Endodermal cell (in vitro differentiated cells): ENCODE measurements around the gene CRYBA4. TPM values are rescaled to one million over a fixed set of nuclear protein-coding genes. Genes with fewer than 3 reads are reported as not detected.
A peak's percentile ranks its signal among the peaks of the same experiment; 100 is the strongest.

Source experiments
- DNase-seq: peaks from one replicate; pipeline ENCODE4 v3.0.0-alpha.2; 2017
- H3K27ac ChIP-seq: 2 replicates; pipeline ENCODE4 v1.5.1; 2013; ENCODE audit warnings: mild to moderate bottlenecking, low read depth, low read length, moderate library complexity
- H3K27me3 ChIP-seq: 2 replicates; pipeline ENCODE4 v1.6.1; 2013; ENCODE audit warnings: mild to moderate bottlenecking, low read length, moderate library complexity; ENCODE audit not compliant: insufficient read depth, control insufficient read depth, poor library complexity, severe bottlenecking
- H3K36me3 ChIP-seq: 2 replicates; pipeline ENCODE4 v1.7.0; 2013; ENCODE audit warnings: mild to moderate bottlenecking, low read length, moderate library complexity; ENCODE audit not compliant: control insufficient read depth, insufficient read depth
- H3K4me1 ChIP-seq: one replicate; pipeline ENCODE4 v1.7.0; 2013; ENCODE audit warnings: low read length; ENCODE audit not compliant: control insufficient read depth, insufficient read depth
- H3K4me3 ChIP-seq: 2 replicates; pipeline ENCODE4 v1.5.1; 2013; ENCODE audit warnings: mild to moderate bottlenecking, low read length, moderate library complexity
- H3K9ac ChIP-seq: 2 replicates; pipeline ENCODE4 v1.6.1; 2013; ENCODE audit warnings: mild to moderate bottlenecking, low read length, moderate library complexity; ENCODE audit not compliant: poor library complexity, severe bottlenecking; ENCODE audit errors: extremely low read depth
- H3K9me3 ChIP-seq: 2 replicates; pipeline ENCODE4 v1.6.1; 2013; ENCODE audit warnings: mild to moderate bottlenecking, low read length, moderate library complexity; ENCODE audit not compliant: control insufficient read depth
- H3K27ac Mint-ChIP-seq: 2 replicates; pipeline ENCODE4 v1.8.0; 2020; ENCODE audit warnings: mixed read lengths
- H3K27me3 Mint-ChIP-seq: 2 replicates; pipeline ENCODE4 v1.8.0; 2021; ENCODE audit warnings: mild to moderate bottlenecking, mixed read lengths; ENCODE audit not compliant: insufficient read depth
- H3K36me3 Mint-ChIP-seq: 2 replicates; pipeline ENCODE4 v1.8.0; 2020; ENCODE audit warnings: low read depth, mixed read lengths
- H3K4me1 Mint-ChIP-seq: 2 replicates; pipeline ENCODE4 v1.8.0; 2020; ENCODE audit warnings: mixed read lengths
- H3K4me3 Mint-ChIP-seq: 2 replicates; pipeline ENCODE4 v1.8.0; 2020; ENCODE audit warnings: mild to moderate bottlenecking, moderate library complexity, mixed read lengths
- H3K9me3 Mint-ChIP-seq: 2 replicates; pipeline ENCODE4 v1.8.0; 2020; ENCODE audit warnings: mild to moderate bottlenecking, mixed read lengths
- CTCF ChIP-seq: fragments of 200-600 bp; sonication (generic); conservative IDR thresholded peaks from 2 replicates; pipeline ENCODE4 v1.5.0; 2021; ENCODE audit warnings: antibody characterized with exemption, mild to moderate bottlenecking
- WGBS, 2 experiments: methylation state at CpG; one replicate each; pipeline versions ENCODE4 v1.1.5 to v1.1.7; 2013; ENCODE audit warnings: missing lambda C conversion rate in 2 of 2, mixed read lengths in 1 of 2; ENCODE audit not compliant: insufficient coverage in 1 of 2, insufficient read length in 1 of 2; 5-methylcytosine and 5-hydroxymethylcytosine counted together
- total RNA-seq, 2 donors: library from RNA; stranded (reverse); fragmentation: NEBNext Ultra II Directional in 1 of 2; extraction: Animal tissue kit (Norgen Biotek cat#: 25700) in 1 of 2; gene quantifications; 2 replicates in 1 of 2; 3 replicates in 1 of 2; pipeline ENCODE4 v1.2.1, GENCODE V29; 2021

The CRYBA4 gene
- total RNA-seq, 2 donors from 2014 or later = not detected

GRCh38 chr22:26576026-26576680, 45.6 kb upstream of the CRYBA4 start:
- Histone ChIP-seq H3K27ac (no peak overlapping the region), H3K27me3 (no peaks in the 10 kb centered on the region), H3K36me3 (peaks cover 9% of the 10 kb centered on the region), H3K4me1 (no peaks in the 10 kb centered on the region), H3K4me3 (no peak overlapping the region), H3K9ac (no peak overlapping the region), H3K9me3 (no peaks in the 10 kb centered on the region)
- Mint-ChIP-seq H3K27me3 (no peaks in the 10 kb centered on the region), H3K27ac (no peak overlapping the region), H3K9me3 (no peaks in the 10 kb centered on the region), H3K4me3 (no peak overlapping the region), H3K4me1 (peaks cover 62% of the 10 kb centered on the region), H3K36me3 (peaks cover 20% of the 10 kb centered on the region)
- TF ChIP-seq CTCF = no peak
- no peak for DNase-seq
- 81 to 85% methylated on average over 7 to 8 of the region's 8 CpGs for WGBS, 2 experiments

GRCh38 chr22:26577081-26577480, 44.7 kb upstream of the CRYBA4 start:
- no peak overlapping the region for H3K4me3 Mint-ChIP-seq
- H3K9me3 ChIP-seq = no peaks in the 10 kb centered on the region
- peaks cover 16% of the 10 kb centered on the region for H3K36me3 ChIP-seq
- TF ChIP-seq CTCF = no peak
- H3K36me3 Mint-ChIP-seq = peaks cover 20% of the 10 kb centered on the region
- no peak overlapping the region for H3K4me3 ChIP-seq
- H3K27me3 ChIP-seq = no peaks in the 10 kb centered on the region
- no peak overlapping the region for H3K27ac ChIP-seq
- H3K9ac ChIP-seq = no peak overlapping the region
- WGBS, 2 experiments = 90 to 99% methylated on average over 3 to 6 of the region's 7 CpGs
- no peaks in the 10 kb centered on the region for H3K4me1 ChIP-seq
- no peak for DNase-seq
- no peaks in the 10 kb centered on the region for H3K9me3 Mint-ChIP-seq
- H3K27ac Mint-ChIP-seq = no peak overlapping the region
- H3K4me1 Mint-ChIP-seq = peaks cover 54% of the 10 kb centered on the region
- H3K27me3 Mint-ChIP-seq = no peaks in the 10 kb centered on the region

- Mint-ChIP-seq H3K4me1 (peaks cover 33% of the 10 kb centered on the region), H3K4me3 (no peak overlapping the region), H3K27me3 (no peaks in the 10 kb centered on the region), H3K36me3 (peaks cover 27% of the 10 kb centered on the region), H3K27ac (peak overlapping the region; percentile 62), H3K9me3 (no peaks in the 10 kb centered on the region)
- peaks cover 19% of the 10 kb centered on the region for H3K36me3 ChIP-seq
- H3K9me3 ChIP-seq = no peaks in the 10 kb centered on the region
- H3K27me3 ChIP-seq = no peaks in the 10 kb centered on the region
- DNase-seq = no peak
- H3K9ac ChIP-seq = no peak overlapping the region
- no peak overlapping the region for H3K4me3 ChIP-seq
- 85 to 87% methylated on average over 5 to 9 of the region's 10 CpGs for WGBS, 2 experiments
- no peak for TF ChIP-seq CTCF
- H3K27ac ChIP-seq = no peak overlapping the region
- no peaks in the 10 kb centered on the region for H3K4me1 ChIP-seq
Measured at GRCh38 chr22:26579331-26579886, 42.4 kb upstream of the CRYBA4 start.
